HG02610 (cell line): ENCODE data around the gene SLC22A13.
"Not testable (repeated sequence)": the region's sequence is repeated elsewhere in the genome, so short reads cannot be mapped to it uniquely, and the experiment has no call there.

Source experiments
- ATAC-seq: cut with Tn5 transposase; IDR thresholded peaks from one replicate; pipeline ENCODE4 v1.9.1; 2021; ENCODE audit warnings: mild to moderate bottlenecking, moderate library complexity; ENCODE audit not compliant: unreplicated experiment

Gene SLC22A13

DNA sequence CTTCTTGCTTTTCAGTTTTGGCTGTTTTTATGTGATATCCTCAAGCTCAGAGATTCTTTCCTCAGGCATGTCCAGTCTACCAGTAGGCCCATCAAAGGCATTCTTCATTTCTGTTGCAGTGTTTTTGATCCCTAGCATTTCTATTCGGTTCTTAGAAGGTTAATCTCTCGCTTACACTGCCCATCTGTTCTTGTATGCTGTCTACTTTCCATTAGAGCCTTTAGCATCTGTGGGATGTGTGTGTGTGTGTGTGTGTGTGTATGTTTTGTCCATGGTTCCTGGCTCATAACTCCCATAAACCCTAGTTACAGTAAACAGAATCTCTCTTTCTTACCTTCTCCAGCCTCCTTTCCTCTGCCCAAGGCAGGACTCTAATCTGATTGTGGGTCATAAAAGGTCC, 5.1 kb upstream of the SLC22A13 start:
- no peak for ATAC-seq

DNA sequence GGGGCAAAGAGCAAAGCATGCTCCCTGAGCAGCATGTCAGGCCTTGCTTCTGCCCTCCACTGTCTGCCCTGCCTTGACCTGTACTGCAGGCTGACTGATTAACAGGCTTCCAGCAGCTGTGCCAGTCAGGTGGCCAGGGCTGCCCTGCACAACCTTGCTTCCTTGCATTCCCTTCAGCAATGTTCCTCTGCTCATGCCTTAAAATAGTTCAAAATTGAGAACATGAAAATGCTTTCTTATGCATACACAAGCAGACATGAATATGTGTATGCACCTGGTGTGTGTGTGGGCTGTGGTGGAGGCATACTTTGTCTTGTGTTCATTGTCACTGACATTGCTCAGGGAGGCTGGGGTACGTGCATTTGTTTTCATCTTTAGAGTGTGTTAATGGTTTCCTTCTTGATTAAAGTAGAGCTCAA, 1.2 kb upstream of the SLC22A13 start:
- no peak for ATAC-seq

DNA sequence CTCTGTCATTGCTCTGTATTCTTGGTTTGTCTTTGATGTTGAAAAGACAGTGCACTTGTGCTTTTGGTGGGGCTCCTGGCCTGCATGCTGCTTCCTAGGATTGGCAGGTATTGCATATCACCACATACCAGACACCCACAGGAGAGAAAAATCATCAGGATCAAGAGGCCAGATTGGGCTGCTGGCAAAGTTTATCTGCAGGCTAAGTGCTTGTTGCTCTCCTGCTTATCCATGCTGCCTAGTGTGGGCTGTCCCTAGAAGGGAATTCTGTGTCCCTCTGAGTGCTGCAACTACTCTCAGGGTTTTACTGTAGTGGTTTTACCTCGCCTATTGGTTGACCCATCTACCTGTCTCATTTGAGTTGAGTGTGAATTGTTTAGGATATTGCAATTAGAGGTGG, 833 bp upstream of the SLC22A13 start:
- ATAC-seq = no peak

DNA sequence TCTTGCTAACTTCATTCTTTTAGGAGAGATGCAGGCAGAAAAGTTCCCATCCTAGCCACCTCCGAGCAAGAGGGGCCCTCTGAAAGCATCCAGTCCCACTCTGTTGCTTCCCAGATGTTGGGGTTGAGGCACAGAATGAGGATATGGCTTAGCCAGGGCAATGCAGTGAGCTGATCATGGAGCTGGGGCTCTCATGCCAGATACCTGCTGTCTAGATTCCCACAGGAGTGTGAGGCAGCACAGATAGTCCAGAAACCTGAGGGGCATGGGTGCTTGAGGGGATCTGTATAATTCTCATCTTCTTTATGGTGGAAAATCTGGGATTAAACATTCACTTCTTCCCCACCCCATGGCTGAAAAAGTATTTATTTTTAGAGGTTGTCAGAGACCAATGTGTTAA, 1.2 kb downstream of the SLC22A13 start:
- no peak for ATAC-seq

DNA sequence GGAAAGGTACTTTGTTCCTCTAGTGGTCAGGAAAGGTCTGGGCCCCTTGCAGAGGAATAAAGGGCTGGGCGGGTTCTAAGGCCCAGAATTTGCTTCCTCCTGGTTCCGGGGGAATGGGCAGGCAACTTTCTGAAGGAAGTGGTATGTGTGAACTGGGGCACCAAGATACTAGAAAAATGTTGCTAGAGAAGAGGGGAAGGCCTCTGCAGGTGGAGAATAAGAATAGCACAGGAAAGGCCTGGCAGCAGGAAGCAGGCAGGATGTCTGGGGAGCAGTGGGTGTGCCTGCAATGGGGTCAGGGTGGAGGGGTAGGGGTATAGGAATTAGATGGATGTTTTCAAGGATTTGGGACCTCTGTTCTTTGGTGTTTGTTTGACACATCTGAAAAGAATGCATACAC, 2.0 kb downstream of the SLC22A13 start:
- no peak for ATAC-seq

DNA sequence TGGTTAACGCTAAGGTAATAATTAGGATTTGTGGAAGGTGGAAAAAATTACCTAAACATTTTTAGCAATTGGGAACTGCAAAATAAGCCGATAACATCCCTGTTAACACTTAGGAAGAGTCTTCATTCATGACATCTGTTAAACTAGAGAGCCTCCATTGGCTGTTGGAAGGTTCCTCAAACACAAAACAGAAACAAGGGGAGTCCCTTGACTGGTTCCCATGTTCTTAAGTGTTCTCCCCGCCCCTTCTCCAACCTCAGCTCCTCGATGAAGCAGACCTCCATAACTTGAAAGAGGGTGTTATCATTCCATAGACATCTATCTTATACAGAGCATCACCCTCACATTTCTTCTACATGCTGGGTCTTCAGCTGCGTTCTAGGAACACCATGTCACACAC, 2.5 kb downstream of the SLC22A13 start:
- ATAC-seq = no peak

DNA sequence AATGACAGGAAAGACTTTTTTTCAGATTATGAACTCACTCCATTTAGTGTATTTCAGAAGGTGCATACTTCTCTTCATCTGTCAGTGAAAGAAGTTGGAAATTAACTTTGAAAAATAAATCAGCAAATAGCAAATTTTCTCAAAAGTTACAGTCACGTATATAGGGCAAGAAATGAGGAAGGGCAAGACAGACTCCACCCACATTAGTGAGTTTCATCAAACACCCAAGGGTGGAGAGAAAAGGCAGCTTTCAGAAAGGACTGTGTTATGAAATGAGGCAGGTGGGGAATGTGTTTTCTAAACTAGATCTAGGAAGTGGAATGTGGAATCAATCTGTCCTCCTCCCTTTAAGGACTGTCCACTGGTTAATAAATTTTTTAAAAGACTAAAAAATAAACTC, 2.9 kb downstream of the SLC22A13 start:
- ATAC-seq = peak; percentile 51

DNA sequence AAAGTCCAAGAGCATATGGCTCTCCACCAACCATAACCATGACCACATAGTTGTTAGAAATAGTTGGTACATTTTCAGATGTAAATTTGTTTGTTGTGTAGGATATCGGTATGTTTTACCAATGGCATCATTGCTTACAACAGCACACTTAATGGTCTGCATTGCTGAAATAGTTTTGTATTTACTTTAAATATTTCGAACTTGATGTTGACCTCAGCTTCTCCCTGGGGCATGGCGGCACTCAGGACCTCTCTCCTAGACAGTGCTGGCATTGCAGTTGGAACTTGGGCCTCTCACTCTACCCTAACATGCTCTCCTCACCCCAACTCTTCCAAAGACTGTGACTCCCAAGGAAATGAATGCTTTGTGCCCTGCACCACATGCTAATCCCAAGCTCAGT, 5.0 kb downstream of the SLC22A13 start:
- ATAC-seq = no peak

DNA sequence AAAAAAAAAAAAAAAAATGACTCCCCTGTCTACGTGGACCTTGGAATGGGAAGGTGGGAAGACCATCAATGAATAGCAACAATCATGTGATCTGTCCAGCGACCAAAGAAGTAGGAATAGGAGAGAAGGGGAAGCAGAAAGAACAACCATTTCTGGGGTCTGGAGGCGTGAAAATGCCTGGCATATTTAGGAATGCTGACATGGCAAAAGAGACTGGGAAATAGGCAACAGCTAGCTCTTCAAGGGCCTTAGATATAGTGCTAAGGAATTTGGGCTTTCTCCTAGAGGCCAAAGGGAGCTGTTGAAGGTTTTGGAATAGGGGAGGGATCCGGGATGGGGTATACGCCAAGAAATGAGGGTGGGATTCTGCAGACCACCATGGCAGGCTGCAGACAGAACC, 5.9 kb downstream of the SLC22A13 start:
- ATAC-seq = no peak

DNA sequence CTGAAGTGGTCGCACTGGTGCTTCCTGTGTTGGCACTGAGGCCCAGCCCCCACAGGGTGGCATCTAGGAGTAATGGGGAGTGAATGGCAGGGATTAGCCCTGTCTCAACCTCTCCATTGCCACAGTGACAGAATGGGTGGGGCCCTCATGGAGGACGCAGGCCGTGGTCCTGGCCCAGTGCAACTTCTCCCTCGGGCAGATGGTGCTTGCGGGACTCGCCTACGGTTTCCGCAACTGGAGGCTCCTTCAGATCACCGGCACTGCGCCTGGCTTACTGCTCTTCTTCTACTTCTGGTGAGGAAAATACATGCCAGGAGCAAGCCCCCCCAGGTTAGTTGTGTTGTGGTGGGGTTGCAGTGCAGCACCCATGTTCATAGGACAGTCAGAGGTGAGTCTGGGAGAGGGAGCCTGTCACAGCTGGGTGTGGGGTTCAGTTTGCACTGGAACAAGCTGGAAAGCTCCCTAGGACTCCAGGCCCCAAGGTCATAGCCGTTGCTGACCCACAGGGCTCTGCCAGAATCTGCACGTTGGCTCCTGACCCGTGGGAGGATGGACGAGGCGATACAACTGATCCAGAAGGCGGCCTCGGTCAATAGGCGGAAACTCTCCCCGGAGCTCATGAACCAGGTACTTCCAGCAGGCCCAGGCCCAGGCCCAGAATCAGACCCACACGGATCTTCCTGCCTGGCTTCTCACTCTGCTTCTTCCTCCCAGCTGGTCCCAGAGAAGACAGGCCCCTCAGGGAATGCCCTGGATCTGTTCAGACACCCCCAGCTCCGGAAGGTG, 9.4 kb downstream of the SLC22A13 start:
- no peak for ATAC-seq

DNA sequence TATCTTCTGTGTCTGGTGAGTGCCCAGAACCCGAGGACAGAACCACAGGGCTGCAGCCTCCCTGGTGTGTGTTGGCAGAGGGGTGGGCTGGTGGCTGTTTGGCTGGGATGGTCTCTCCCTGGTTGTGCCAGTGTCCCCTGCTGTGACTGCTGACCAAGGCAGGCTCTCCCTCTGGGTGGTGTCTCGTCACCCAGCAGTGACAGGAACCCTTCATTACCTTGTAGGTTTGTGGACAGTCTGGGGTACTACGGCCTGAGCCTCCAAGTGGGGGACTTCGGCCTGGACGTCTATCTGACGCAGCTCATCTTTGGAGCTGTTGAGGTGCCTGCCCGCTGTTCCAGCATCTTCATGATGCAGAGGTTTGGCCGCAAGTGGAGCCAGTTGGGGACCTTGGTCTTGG, 10.0 kb downstream of the SLC22A13 start:
- no peak for ATAC-seq

DNA sequence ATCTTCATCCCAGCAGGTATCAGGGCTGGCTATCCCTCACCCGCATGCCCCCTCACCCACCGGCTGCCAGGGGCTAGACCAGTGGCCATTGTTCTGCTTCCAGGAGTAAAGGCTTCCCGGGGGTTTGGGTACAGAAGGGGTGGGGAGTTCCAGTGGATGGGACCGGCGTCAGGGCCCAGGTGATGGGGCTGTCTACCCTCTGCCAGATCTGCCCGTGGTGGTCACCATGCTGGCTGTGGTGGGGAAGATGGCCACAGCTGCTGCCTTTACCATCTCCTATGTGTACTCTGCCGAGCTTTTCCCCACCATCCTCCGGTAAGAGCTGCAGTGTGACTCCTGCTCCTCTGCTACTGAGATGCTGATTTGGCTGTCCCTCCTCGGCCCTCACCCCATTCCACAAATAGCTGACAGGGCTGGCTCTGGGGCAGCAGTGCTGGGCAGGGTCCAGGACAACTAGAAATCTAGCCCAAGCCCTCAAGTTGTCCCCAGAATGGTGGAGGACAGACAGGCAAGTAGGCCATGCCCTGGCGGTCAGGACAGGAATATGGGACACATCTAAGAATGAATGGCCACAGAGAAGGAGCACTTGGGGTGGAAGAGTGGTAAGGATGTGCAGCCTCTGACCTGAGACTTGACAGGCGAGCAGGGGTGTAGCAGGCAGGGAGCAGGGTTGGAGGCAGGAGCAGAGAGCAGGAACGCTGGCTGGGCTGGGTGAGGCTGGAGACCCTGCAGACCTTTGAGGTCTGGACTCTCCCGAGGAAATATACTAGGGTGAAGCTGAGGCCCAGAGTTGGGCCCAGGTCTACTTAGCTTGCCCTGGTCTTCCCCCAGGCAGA, 10.7 kb downstream of the SLC22A13 start:
- no peak for ATAC-seq

DNA sequence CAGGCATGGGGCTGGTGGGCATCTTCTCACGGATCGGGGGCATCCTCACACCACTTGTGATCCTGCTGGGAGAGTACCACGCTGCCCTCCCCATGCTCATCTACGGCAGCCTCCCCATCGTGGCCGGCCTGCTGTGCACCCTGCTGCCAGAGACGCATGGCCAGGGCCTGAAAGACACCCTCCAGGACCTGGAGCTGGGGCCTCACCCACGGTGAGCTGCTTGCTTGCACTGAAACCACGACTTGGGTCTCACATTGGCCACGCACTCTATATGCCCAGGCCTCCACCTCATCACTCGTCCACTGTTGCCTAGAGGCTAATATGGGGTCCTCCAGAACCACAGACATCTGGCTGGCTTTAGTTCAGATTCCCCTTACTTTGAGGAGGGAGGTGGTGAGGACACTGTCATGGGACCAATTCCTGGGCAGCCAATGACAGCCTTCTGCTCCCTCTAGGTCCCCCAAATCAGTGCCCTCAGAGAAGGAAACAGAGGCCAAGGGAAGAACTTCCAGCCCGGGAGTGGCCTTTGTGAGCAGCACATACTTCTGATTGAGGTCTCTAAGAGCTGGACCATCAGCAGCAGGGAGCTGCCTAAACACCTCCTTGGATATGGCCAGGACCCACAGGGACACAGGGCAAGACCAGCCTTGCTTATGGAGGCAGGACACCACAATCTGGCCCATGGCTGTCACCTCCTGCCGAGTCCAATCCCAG, 11.5 kb downstream of the SLC22A13 start:
- ATAC-seq = no peak

DNA sequence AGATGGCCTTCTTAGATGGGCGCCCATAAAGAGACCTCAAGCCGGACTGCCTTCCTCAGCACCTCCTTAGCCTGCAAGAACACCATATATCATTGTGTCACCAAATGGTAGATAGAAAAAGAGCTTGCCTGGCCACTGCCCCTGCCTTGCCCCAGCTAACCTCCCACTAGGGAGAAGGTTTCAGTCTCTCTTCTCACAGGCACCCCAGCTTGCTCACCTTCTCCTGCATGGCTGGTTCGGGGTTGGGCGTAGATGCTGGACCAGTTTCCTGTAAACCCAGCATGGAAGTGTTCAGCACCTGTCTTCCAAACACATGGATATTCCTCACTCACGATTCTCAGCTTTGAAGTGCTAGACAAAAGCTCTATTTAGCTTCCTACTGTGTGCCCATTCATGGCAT, 13.2 kb downstream of the SLC22A13 start:
- no peak for ATAC-seq

DNA sequence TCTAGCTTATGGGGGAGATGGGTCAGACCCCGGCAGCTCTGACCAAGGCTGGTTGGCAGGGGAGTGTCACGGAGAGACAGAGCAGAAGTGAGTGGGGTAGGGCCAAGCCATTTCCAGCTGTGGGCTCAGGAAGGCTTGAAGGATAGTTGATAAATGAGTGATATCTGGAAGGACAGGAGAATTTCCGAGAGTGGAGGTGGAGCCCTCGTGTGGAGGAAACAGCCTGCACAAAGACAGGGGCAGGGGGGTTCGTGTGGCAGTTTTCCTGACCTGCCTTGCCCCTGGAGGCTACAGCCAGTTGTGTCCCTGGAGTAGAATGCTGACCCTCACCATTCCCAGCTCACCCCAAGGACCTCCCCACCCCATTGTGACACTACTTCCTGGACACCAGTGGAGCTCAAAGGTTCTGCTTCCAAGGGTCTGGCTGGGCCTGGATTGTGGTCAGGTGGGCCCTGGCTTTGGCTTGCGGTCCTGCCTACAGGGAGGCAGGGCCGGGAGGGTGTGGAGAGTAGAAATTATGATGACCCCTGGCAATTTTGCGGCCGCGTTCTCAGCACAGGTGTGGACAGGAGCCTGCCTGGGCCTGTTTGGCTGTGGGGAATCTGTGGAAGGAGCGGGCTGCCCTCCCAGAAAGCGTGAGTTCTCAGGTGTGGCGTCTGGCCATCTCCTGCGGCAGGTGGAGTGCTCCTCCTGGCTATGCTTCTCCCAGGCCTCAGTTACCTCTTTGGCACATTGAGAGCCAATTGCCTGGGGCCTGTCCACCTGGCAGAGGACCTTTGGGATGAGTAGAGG, 16.5 kb downstream of the SLC22A13 start, which contains the start of gene SLC22A14:
SLC22A14 (plus strand) TSS at position 400 of the 792 bp plus-strand sequence. CDS start 23,733 bp downstream, outside the sequence.
- no peak for ATAC-seq

DNA sequence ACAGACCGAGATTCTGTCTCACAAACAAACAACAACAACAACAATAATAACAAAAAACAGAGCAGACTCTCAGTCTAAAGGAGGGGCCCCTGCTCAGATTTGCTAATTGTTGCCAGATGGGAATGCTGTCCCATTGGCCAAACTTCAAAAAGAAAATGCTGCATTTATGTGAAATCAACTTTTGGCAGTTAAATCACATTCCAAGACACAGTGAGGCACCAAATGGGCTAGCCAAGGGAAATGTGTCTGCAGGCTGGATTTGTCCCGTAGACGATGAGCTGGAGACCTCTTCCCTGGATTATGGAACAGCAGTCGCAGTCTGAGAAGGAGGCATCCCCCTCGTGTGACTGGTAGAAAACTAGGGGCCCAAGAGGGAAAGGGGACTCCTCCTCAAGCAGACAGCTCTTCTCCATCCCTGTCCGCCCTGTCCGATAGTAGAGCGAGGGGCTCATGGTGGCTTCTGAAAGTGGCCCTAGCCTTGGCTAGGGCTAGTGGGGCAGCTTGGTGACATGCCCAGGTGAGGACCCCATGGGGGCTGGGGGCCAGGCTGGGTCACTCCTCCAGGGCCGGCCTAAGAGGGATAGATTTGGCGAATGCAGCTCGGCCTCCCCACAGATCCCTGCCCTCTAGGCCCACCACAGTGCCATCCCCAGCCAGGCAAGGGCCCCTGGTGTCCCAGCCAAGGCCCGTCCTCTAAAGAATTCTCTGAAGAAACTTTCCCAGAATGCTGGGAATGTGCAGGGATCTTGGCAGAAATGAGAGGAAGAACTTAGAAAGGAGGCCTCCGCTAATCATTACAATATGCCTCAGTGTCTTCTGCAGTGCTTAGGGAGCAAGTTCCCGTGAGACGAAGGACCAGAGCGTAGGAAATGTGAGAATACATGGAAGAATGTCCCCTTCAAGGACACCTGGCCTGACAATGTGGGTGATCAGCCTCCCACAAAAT, 18.5 kb downstream of the SLC22A13 start:
- no peak for ATAC-seq

DNA sequence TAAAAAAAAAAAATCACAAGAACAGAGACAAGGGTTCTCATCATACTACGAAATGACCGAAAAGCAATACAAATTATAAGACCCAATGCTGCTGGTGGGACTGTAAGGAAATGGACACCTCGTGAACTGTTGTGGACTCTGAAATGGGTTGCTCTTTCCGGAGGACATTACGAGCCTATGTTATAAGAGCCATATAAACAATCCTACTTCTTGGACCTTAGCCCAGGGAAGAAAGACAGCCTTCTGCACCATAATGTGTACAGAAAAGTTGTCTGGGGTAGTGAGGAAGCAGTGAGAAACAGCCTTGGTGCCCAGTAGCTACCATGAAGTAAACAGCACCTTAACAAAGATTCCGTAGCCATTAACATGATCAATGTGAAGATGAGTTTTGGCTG, 19.1 kb downstream of the SLC22A13 start:
- ATAC-seq = no peak

DNA sequence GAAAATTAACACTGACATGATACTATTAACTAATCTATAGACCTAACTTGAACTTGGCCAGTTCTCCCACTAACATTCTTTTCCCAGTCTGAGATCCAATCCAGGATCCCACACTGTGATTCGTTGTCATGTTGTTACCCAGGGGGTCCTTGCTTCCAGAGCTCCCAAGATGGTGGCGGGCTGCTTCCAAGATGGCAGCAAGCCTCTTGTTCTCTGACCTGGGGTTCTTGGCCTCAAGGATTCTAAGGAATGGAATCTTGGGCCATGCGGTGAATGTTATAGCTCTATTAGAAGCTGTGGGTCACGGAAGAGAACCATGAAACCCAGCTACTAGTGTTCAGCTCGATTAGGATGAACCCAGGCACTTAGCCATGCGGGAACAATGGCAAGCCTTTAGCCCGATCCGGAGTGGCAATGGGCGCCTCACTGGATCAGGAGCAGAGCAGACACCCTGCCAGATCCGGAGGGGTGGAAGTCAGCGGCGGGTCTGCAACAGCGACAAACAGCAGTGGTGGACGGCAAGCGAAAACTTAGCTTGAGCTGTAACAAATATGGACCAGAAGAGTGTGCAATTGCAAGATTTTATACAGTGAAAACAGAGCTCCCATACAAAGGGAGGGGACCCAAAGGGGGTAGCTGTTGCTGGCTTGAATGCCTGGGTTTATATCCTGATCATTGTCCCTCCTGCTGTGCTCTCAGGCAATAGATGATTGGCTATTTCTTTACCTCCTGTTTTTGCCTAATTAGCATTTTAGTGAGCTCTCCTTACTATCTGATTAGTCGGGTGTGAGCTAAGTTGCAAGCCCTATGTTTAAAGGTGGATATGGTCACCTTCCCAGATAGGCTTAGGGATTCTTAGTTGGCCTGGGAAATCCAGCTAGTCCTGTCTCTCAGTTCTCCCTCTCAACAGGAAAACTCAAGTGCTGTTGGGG, 23.9 kb downstream of the SLC22A13 start:
- ATAC-seq = not testable (repeated sequence)
